ENCODE results near the gene TRUB2. TPM values are rescaled to one million over a fixed set of nuclear protein-coding genes. Genes with fewer than 3 reads are reported as not detected.

The TRUB2 gene
- total and polyA plus RNA-seq, 2 of the 8 experiments (the other 6 are each of a cell fraction or from before 2014, with no cell fraction given) = 20.7 to 37.8 TPM

DNA sequence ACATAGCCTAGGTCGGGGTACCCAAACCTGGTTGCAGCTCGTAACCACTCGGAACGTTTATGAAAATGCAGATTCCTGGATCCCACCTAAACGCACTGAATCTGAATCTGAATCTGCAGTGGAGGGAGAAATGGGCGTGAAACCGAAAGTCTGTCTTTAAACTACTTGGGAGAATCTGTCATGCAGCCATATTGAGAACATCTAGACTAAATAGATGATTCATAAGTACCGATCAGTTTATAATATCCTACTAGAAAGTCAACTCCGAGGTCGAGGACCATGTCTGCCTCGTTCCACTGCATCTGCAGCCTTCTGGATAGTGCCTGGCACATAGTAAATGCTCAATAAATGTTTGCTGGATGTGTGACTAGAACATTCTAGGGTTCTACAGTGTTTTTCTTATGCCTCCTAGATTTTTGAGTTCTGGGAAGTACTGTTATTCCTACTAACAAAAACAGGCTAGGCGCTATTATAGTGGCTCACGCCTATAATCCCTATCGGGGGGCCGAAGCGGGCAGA lies 1.0 kb upstream of the TRUB2 start:
- Histone ChIP-seq H3K4me1 (replicated peaks in 1 of 4; ENCODE audit: control insufficient read depth in 3 of 4, insufficient read depth in 4 of 4, low read length in 3 of 4) (no peaks in the 10 kb centered on the region; a peak in 3 of 7 replicates), H2AFZ (ENCODE audit: low read length) (0 out of 2 replicates have a peak overlapping the region, but pooled peaks have one; percentile 15), H2BK20ac (ENCODE audit: low read length) (no peak overlapping the region), H2BK12ac (ENCODE audit: low read depth, low read length) (no peak overlapping the region), H3K14ac (ENCODE audit: insufficient read length) (no peak overlapping the region), H3K27ac (ENCODE audit: low read depth, low read length) (no peak overlapping the region), H3K79me2 (ENCODE audit: control insufficient read depth in 1 of 2, insufficient read depth in 2 of 2, low read length in 2 of 2) (peaks cover 0 to 25% of the 10 kb centered on the region in 2 experiments; a peak in 2 of 4 replicates), H3K23ac (ENCODE audit: insufficient read length) (no peak overlapping the region), H3K79me1 (ENCODE audit: low read depth, low read length) (peaks cover 5% of the 10 kb centered on the region; the same call in 1 of the 2 replicates), H2AK5ac (ENCODE audit: low read depth, low read length) (no peak overlapping the region), H4K5ac (ENCODE audit: insufficient read length, low read depth, low read length) (no peak overlapping the region), H3K4ac (replicated peaks; ENCODE audit: insufficient read length, low read depth, low read length) (no peak overlapping the region), H3K56ac (replicated peaks; ENCODE audit: insufficient read length, low read depth, low read length) (no peak overlapping the region), H3K4me2 (ENCODE audit: insufficient read depth in 1 of 2, low read depth in 2 of 2, low read length in 2 of 2) (peak overlapping the region; percentile 63 to 96), H2BK120ac (replicated peaks; ENCODE audit: low read depth, low read length) (no peak overlapping the region), H3K18ac (ENCODE audit: extremely low read depth, low read length) (no peak overlapping the region), H3K23me2 (ENCODE audit: low read depth, low read length) (peaks cover 7% of the 10 kb centered on the region), H3K36me3 (ENCODE audit: control insufficient read depth in 2 of 4, insufficient read depth in 4 of 4, low read length in 3 of 4) (peaks cover 0 to 11% (median 1%) of the 10 kb centered on the region in 4 experiments; a peak in 4 of 8 replicates), H2BK5ac (ENCODE audit: low read depth, low read length) (no peak overlapping the region), H2BK15ac (ENCODE audit: low read length) (no peak overlapping the region), H4K8ac (ENCODE audit: extremely low read depth, insufficient read depth, low read length) (peak overlapping the region; percentile 91; the same call in 1 of the 2 replicates), H3K27me3 (replicated peaks in 1 of 4; ENCODE audit: control insufficient read depth in 3 of 4, extremely low read depth in 1 of 4, insufficient read depth in 3 of 4, low read length in 3 of 4) (no peaks in the 10 kb centered on the region), H3K9me3 (ENCODE audit: insufficient read depth in 2 of 2, low read depth in 1 of 2, low read length in 1 of 2) (no peaks in the 10 kb centered on the region), H3K9ac (replicated peaks in 1 of 4; ENCODE audit: extremely low read depth in 1 of 4, low read depth in 3 of 4, low read length in 3 of 4) (peak overlapping the region; percentile 67 to 95 (median 88)), H4K91ac (replicated peaks; ENCODE audit: insufficient read length, low read length) (no peak overlapping the region), H3K4me3 (ENCODE audit: extremely low read depth in 1 of 4, insufficient read depth in 2 of 4, low read depth in 3 of 4, low read length in 4 of 4) (peak overlapping the region; percentile 86 to 100 (median 92)), H4K20me1 (replicated peaks in 1 of 2; ENCODE audit: control insufficient read depth in 1 of 2, insufficient read depth in 2 of 2, low read length in 2 of 2) (peaks cover 1 to 3% of the 10 kb centered on the region in 2 experiments)
- DNase-seq (ENCODE audit: low read depth in 1 of 2, low spot score in 2 of 2) (no peak), FAIRE-seq (no peak)
- ChIA-PET CTCF (ENCODE audit: partially characterized antibody) (interaction anchor here (2.9 kb wide), 1 partner anchor 39 kb away, joined by 12 read pairs; no protein-coding TSS in a partner anchor), POLR2A (ENCODE audit: partially characterized antibody) (interaction anchor here (0.6 to 3.1 kb wide), 3 partner anchors 13 to 229 kb away, joined by 3 to 10 read pairs (median 3); partner anchors contain the start of genes BBLN and SPTAN1)
- WGBS, 2 experiments (ENCODE audit: extremely low coverage in 1 of 2, insufficient coverage in 1 of 2, insufficient read length in 1 of 2, insufficient replicate concordance in 2 of 2, low coverage in 1 of 2, low lambda C conversion rate in 2 of 2, missing lambda C conversion rate in 1 of 2) = 34% methylated on average over 16 of the region's 16 CpGs; no CpG with 5 or more reads in 1 of the 2 experiments
- TF ChIP-seq SP4 (IDR thresholded peaks at IDR 0.05; ENCODE audit: low read length) (no peak), POLR2A (IDR thresholded peaks at IDR 0.05; ENCODE audit: control extremely low read depth in 1 of 2, low read depth in 2 of 2, low read length in 2 of 2) (no peak), TCF12 (IDR thresholded peaks at IDR 0.05; ENCODE audit: low read depth, low read length) (no peak), KDM4A (IDR thresholded peaks at IDR 0.05; ENCODE audit: low read depth, low read length, severe bottlenecking) (no peak)
